ENCODE measurements around the gene SDHA. TPM values are rescaled to one million over a fixed set of nuclear protein-coding genes. Genes with fewer than 3 reads are reported as not detected.

The SDHA gene
- total RNA-seq, 1 donor from 2014 or later, result 91.7 TPM

GRCh38 chr5:204001-204400 lies 14.1 kb upstream of the SDHA start:
- no peak for TF ChIP-seq EZH2 (IDR thresholded peaks at IDR 0.05; ENCODE audit: insufficient read depth, low read length)
- no peak for TF ChIP-seq CTCF (IDR thresholded peaks at IDR 0.05; ENCODE audit: insufficient read depth, low read depth, low read length)
- Histone ChIP-seq H4K20me1 (ENCODE audit: insufficient read depth, low read length) (peaks cover 79% of the 10 kb centered on the region), H3K9me3 (ENCODE audit: insufficient read depth, low read depth, low read length) (no peaks in the 10 kb centered on the region), H3K9ac (ENCODE audit: low read length) (no peak overlapping the region), H3K36me3 (ENCODE audit: insufficient read depth, low read length) (no peaks in the 10 kb centered on the region), H3K4me2 (ENCODE audit: low read length) (no peak overlapping the region), H3K4me1 (ENCODE audit: insufficient read depth, low read length) (peaks cover 23% of the 10 kb centered on the region), H3K27ac (ENCODE audit: low read depth, low read length) (no peak overlapping the region), H3K4me3 (ENCODE audit: insufficient read depth, low read depth, low read length) (no peak overlapping the region), H3K27me3 (ENCODE audit: insufficient read depth, low read length) (no peaks in the 10 kb centered on the region), H2AFZ (ENCODE audit: low read depth, low read length) (no peak overlapping the region), H3K79me2 (ENCODE audit: insufficient read depth, low read length) (peaks cover 34% of the 10 kb centered on the region)
- FAIRE-seq (no peak), DNase-seq (ENCODE audit: low read depth) (no peak)
- no peaks in the 10 kb centered on the region for H3K27me3 Mint-ChIP-seq (ENCODE audit: low read depth, unreplicated experiment)
- peaks cover 11% of the 10 kb centered on the region for H3K36me3 Mint-ChIP-seq (ENCODE audit: low read depth, unreplicated experiment)
- H3K27ac Mint-ChIP-seq (ENCODE audit: unreplicated experiment), result no peak overlapping the region
- H3K9me3 Mint-ChIP-seq (ENCODE audit: unreplicated experiment), result no peaks in the 10 kb centered on the region
- H3K4me3 Mint-ChIP-seq (ENCODE audit: unreplicated experiment), result no peak overlapping the region
- peaks cover 16% of the 10 kb centered on the region for H3K4me1 Mint-ChIP-seq (ENCODE audit: low read depth, unreplicated experiment)

- Mint-ChIP-seq H3K9me3 (ENCODE audit: unreplicated experiment) (no peaks in the 10 kb centered on the region), H3K36me3 (ENCODE audit: low read depth, unreplicated experiment) (peaks cover 11% of the 10 kb centered on the region), H3K4me1 (ENCODE audit: low read depth, unreplicated experiment) (peaks cover 16% of the 10 kb centered on the region), H3K27me3 (ENCODE audit: low read depth, unreplicated experiment) (no peaks in the 10 kb centered on the region), H3K27ac (ENCODE audit: unreplicated experiment) (no peak overlapping the region), H3K4me3 (ENCODE audit: unreplicated experiment) (no peak overlapping the region)
- Histone ChIP-seq H3K4me3 (ENCODE audit: insufficient read depth, low read depth, low read length) (no peak overlapping the region), H3K27ac (ENCODE audit: low read depth, low read length) (no peak overlapping the region), H4K20me1 (ENCODE audit: insufficient read depth, low read length) (peaks cover 77% of the 10 kb centered on the region), H3K79me2 (ENCODE audit: insufficient read depth, low read length) (peaks cover 34% of the 10 kb centered on the region), H3K4me1 (ENCODE audit: insufficient read depth, low read length) (peaks cover 23% of the 10 kb centered on the region), H3K9me3 (ENCODE audit: insufficient read depth, low read depth, low read length) (no peaks in the 10 kb centered on the region), H3K9ac (ENCODE audit: low read length) (no peak overlapping the region), H3K4me2 (ENCODE audit: low read length) (no peak overlapping the region), H2AFZ (ENCODE audit: low read depth, low read length) (no peak overlapping the region), H3K27me3 (ENCODE audit: insufficient read depth, low read length) (no peaks in the 10 kb centered on the region), H3K36me3 (ENCODE audit: insufficient read depth, low read length) (no peaks in the 10 kb centered on the region)
- TF ChIP-seq EZH2 (IDR thresholded peaks at IDR 0.05; ENCODE audit: insufficient read depth, low read length) (no peak), CTCF (IDR thresholded peaks at IDR 0.05; ENCODE audit: insufficient read depth, low read depth, low read length) (no peak)
- FAIRE-seq (no peak), DNase-seq (ENCODE audit: low read depth) (no peak)
These were observed 13.7 kb upstream of the SDHA start for GRCh38 chr5:204462-204861.

GRCh38 chr5:204966-205670 lies 13.0 kb upstream of the SDHA start:
- Mint-ChIP-seq H3K27ac (ENCODE audit: unreplicated experiment) (no peak overlapping the region), H3K4me1 (ENCODE audit: low read depth, unreplicated experiment) (peaks cover 16% of the 10 kb centered on the region), H3K9me3 (ENCODE audit: unreplicated experiment) (no peaks in the 10 kb centered on the region), H3K4me3 (ENCODE audit: unreplicated experiment) (no peak overlapping the region), H3K36me3 (ENCODE audit: low read depth, unreplicated experiment) (peaks cover 11% of the 10 kb centered on the region), H3K27me3 (ENCODE audit: low read depth, unreplicated experiment) (no peaks in the 10 kb centered on the region)
- Histone ChIP-seq H3K79me2 (ENCODE audit: insufficient read depth, low read length) (peaks cover 37% of the 10 kb centered on the region), H2AFZ (ENCODE audit: low read depth, low read length) (no peak overlapping the region), H3K4me1 (ENCODE audit: insufficient read depth, low read length) (peaks cover 23% of the 10 kb centered on the region), H3K36me3 (ENCODE audit: insufficient read depth, low read length) (no peaks in the 10 kb centered on the region), H3K27ac (ENCODE audit: low read depth, low read length) (no peak overlapping the region), H3K4me3 (ENCODE audit: insufficient read depth, low read depth, low read length) (no peak overlapping the region), H3K27me3 (ENCODE audit: insufficient read depth, low read length) (no peaks in the 10 kb centered on the region), H3K4me2 (ENCODE audit: low read length) (no peak overlapping the region), H3K9me3 (ENCODE audit: insufficient read depth, low read depth, low read length) (no peaks in the 10 kb centered on the region), H4K20me1 (ENCODE audit: insufficient read depth, low read length) (peaks cover 77% of the 10 kb centered on the region), H3K9ac (ENCODE audit: low read length) (no peak overlapping the region)
- no peak for FAIRE-seq
- DNase-seq (ENCODE audit: low read depth), result no peak
- no peak for TF ChIP-seq EZH2 (IDR thresholded peaks at IDR 0.05; ENCODE audit: insufficient read depth, low read length)
- no peak for TF ChIP-seq CTCF (IDR thresholded peaks at IDR 0.05; ENCODE audit: insufficient read depth, low read depth, low read length)

Data from astrocyte (in vitro differentiated cells and primary cell).